Astrocyte of the spinal cord (primary cell): ENCODE results near the gene CEP55.
A peak's percentile ranks its signal among the peaks of the same experiment; 100 is the strongest.

Source experiments
- DNase-seq: peaks from one replicate; pipeline ENCODE4 v3.0.0; 2011; ENCODE audit warnings: low read depth, low spot score
- H3K4me3 ChIP-seq: 2 replicates; pipeline ENCODE4 v1.5.1; 2011; ENCODE audit warnings: low read depth, mild to moderate bottlenecking, low read length, moderate library complexity
- in situ Hi-C: cut with HindIII; loops from 2 replicates; pipeline ENCODE4 v1.10.0; 2017; ENCODE audit warnings: low sequenced_read_pairs
- TF ChIP-seq, protein P1 (sequence below): IDR thresholded peaks from 2 replicates; pipeline ENCODE4 v1.5.1; 2012; ENCODE audit warnings: low read depth, mild to moderate bottlenecking, low read length, inconsistent platforms

The CEP55 gene

DNA sequence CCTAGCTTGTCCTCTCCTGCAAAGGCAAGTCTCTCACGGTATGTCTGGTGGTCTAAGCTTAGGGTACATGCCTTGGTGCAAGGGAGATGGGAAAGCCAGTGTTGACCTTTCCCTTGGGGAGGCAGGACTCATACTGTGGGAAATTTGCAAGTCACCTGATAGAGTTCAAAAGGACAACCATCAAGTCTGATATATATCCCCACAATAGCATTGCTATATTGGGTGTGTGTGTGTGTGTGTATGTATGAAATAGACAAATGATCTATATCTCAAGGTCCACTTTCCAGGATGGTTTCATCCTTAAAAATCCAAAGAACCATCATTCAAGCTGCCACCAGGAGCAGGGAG lies 57.9 kb downstream of the CEP55 start:
- no peak for DNase-seq
- in situ Hi-C loops, result no loop called here
- TF ChIP-seq, protein P1, sequence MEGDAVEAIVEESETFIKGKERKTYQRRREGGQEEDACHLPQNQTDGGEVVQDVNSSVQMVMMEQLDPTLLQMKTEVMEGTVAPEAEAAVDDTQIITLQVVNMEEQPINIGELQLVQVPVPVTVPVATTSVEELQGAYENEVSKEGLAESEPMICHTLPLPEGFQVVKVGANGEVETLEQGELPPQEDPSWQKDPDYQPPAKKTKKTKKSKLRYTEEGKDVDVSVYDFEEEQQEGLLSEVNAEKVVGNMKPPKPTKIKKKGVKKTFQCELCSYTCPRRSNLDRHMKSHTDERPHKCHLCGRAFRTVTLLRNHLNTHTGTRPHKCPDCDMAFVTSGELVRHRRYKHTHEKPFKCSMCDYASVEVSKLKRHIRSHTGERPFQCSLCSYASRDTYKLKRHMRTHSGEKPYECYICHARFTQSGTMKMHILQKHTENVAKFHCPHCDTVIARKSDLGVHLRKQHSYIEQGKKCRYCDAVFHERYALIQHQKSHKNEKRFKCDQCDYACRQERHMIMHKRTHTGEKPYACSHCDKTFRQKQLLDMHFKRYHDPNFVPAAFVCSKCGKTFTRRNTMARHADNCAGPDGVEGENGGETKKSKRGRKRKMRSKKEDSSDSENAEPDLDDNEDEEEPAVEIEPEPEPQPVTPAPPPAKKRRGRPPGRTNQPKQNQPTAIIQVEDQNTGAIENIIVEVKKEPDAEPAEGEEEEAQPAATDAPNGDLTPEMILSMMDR, result no peak
- no peak overlapping the region for H3K4me3 ChIP-seq

DNA sequence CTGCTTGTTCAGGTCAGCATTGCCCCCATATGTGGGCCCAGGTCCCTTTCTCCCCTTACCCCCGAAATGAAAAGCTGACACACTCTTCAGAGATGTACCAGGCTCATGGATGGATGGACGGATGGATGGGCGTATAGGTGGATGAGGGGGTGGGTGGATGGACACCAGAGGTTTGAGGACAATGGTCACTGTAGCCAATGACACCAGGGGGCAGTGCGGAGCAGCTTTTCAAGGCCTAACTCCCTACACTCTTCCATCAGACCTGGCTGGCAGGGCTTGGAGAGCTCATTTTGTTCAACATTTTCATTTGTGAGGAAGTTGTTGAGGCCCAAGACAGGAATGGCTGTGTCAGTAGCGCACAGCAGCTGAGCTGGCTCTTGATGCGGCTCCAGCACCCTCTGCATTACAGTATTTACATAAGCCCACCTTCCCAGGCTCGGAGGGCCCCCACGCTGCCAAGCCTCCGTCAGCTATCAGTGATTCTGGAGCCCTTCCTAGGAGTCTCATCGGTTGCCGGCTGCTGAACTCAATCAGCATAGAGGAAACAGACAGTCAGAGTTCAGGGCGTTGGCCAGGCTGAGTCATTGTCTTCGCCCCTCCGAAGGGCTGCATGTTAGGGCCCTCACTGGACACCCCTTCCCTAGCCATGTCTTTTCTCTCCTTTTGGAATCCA lies 58.5 kb downstream of the CEP55 start:
- in situ Hi-C loops, result no loop called here
- H3K4me3 ChIP-seq, result no peak overlapping the region
- DNase-seq, result peak; percentile 37
- TF ChIP-seq, protein P1, result peak; percentile 81

DNA sequence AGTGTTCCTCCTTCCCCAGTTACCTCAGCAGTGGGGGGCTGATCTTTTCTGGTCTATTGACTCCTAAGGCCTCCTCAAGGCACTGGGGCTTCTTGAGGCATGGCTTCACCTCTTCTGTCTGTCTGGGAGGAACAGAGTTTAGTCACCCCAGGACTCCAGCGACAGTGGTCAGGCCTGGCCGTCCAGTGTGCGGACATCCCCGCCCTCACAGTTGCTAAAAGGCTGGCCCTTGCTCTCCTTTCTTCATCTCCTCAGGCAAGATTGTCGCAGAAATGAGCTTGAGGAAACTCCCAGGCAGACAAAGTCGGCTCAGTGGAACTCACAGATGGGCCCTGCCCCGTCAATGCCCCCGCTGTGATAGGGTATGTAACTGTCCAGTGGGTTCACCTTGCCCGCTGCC lies 63.1 kb downstream of the CEP55 start:
- no peak overlapping the region for H3K4me3 ChIP-seq
- in situ Hi-C loops, result no loop called here
- no peak for DNase-seq
- TF ChIP-seq, protein P1, result no peak

DNA sequence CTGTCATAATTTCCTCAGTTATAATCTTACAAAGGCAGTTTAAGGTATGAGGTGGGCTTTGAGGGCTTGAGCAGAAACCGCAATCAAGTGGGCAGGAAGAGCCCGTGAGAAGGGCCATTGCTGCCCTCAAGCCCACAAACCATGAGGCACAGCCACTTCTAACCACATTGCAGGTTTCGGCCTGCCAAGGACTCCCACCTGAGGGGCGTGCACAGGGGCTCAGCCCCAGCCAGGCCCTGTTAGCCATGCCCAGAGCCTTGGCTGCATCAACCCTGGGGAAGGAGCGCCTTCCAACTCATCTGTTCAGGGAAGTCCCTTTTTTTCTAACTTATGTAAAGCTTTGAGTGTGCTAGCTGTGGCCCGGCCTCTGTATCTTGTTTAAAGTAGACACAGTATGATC lies 64.1 kb downstream of the CEP55 start:
- no peak for DNase-seq
- in situ Hi-C loops, result no loop called here
- no peak overlapping the region for H3K4me3 ChIP-seq
- TF ChIP-seq, protein P1, result no peak

DNA sequence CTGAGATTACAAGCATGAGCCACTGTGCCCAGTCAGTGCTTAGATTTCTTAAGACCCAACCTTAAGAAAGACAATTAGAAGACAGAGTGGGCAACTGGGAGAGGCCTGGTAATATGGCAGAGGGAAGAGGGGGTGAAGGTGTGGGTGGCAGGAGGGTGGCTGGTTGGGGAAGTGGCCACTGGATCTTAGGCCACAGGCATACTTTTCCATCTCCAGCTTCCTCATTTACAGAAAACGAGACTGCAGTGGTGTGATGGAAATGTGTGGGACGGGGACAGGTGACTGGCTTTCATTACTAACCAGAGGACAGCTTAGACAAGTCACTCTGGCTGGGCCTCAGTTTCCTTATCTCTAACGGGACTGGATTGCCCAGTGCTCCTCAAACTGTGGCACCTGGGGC lies 69.0 kb downstream of the CEP55 start:
- DNase-seq, result no peak
- H3K4me3 ChIP-seq, result no peak overlapping the region
- TF ChIP-seq, protein P1, result no peak
- in situ Hi-C loops, result no loop called here

DNA sequence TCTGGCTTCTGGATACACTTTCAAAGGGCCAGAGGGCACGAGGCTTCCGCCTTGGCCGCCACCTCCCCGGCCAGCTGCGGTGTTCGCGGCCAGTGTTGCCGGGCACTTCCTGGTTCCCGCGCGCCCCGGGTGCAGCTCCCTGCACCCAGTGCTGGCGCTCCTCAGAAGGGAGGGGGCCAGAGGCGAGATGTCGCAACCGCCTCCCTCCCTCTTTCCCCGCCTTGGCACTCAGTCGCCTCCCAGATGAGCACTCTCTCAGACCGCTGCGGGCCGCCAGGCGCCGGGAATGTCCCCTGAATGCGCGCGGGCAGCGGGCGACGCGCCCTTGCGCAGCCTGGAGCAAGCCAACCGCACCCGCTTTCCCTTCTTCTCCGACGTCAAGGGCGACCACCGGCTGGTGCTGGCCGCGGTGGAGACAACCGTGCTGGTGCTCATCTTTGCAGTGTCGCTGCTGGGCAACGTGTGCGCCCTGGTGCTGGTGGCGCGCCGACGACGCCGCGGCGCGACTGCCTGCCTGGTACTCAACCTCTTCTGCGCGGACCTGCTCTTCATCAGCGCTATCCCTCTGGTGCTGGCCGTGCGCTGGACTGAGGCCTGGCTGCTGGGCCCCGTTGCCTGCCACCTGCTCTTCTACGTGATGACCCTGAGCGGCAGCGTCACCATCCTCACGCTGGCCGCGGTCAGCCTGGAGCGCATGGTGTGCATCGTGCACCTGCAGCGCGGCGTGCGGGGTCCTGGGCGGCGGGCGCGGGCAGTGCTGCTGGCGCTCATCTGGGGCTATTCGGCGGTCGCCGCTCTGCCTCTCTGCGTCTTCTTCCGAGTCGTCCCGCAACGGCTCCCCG lies 70.2 kb downstream of the CEP55 start, which contains the start of gene FFAR4:
Gene FFAR4 (plus strand): TSS at position 231 of the 842 bp plus-strand sequence. CDS start 56 bp downstream, at position 287.
- DNase-seq, result no peak
- TF ChIP-seq, protein P1, result no peak

More for the DNA sequence above, 70.2 kb downstream of the CEP55 start, which contains the start of gene FFAR4:
- in situ Hi-C loops, result no loop called here
- H3K4me3 ChIP-seq, result no peak within 1 kb of the TSS
